Ammon's horn (tissue), 1 donor: ENCODE results near the gene PCIF1.
"Not testable (repeated sequence)": the region's sequence is repeated elsewhere in the genome, so short reads cannot be mapped to it uniquely, and the experiment has no call there.

Experiments
- DNase-seq: peaks from one replicate; pipeline ENCODE4 v3.0.0-alpha.2; 2016; ENCODE audit warnings: low spot score

PCIF1 gene

DNA sequence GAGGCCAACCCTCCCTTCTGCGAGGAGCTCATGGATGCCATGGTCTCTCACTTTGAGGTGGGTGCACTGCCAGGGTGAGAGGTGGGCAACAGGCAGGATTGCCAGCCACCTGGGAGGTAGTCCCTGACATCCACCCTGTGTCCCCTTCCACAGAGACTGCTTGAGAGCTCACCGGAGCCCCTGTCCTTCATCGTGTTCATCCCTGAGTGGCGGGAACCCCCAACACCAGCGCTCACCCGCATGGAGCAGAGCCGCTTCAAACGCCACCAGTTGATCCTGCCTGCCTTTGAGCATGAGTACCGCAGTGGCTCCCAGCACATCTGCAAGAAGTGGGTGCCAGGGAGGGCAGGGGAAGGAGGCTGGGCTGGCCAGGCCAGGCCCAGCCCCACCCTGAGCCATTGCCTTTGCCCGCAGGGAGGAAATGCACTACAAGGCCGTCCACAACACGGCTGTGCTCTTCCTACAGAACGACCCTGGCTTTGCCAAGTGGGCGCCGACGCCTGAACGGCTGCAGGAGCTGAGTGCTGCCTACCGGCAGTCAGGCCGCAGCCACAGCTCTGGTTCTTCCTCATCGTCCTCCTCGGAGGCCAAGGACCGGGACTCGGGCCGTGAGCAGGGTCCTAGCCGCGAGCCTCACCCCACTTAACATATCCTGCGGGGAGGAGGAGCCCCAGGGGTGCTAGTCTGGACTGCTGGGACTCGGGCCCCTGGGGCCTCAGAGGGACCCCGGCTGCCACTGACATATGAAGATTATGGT, 12.8 kb downstream of the PCIF1 start:
- no peak for DNase-seq

DNA sequence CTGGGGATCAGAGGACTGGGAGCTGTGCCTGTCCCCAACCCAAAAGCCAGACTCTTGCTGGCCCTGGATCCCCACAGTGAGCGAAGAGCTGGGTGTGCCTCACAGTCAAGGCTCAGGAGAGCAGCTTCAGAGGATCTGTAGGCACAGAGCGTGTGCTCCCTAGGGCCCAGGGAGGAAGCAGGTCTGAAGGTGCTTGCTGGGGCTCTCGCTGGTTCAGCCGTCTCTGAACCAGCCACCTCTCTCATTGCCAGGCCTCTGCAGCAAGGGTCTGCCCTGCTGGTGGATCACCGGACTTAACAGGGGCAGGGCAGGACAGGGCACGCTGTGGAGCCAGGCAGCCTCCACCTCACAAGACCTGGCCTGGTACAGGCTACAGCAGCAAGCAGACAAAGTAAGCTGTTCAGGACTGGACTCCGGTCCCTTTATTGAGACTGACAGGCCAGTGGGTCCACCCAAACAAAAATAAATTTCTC, 13.8 kb downstream of the PCIF1 start:
- DNase-seq, result no peak

DNA sequence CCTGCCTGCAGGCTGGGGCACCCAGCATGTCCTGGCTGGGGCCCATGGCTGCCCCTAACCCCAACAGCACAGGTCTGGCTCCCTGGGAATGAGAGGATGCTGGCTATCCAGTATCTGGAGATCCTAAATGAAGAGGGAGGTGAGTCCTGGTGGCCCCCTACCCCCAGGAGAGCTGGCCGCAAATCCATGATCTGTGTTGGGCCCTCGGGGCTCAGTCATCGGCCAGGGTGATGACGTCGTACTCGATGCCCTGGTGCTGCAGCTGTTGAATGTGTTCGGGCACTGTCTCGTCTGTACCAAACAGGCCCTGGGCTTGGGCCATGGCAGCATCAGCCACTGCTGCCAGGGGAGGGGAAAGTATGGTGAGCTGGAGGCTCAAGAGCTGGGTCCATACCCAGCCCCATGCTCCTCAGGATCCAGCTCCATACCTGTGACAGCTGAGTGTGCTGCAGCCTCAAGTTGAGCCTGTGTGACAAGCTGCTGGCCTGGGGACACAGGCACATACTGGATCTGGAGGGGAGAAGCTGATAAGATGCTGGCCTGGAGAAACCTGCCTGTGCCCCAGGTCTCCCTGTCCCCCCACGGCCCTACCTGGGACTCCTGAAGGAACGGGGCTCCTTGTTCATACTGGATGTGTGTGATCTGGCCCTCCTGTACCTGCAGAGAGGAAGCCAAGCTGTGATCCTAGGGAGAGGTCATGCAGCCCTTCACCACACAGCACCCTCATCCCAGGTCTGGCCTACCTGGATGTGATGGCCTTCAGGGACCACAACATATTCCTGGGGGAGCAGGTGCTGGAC, 14.5 kb downstream of the PCIF1 start:
- DNase-seq, result no peak

DNA sequence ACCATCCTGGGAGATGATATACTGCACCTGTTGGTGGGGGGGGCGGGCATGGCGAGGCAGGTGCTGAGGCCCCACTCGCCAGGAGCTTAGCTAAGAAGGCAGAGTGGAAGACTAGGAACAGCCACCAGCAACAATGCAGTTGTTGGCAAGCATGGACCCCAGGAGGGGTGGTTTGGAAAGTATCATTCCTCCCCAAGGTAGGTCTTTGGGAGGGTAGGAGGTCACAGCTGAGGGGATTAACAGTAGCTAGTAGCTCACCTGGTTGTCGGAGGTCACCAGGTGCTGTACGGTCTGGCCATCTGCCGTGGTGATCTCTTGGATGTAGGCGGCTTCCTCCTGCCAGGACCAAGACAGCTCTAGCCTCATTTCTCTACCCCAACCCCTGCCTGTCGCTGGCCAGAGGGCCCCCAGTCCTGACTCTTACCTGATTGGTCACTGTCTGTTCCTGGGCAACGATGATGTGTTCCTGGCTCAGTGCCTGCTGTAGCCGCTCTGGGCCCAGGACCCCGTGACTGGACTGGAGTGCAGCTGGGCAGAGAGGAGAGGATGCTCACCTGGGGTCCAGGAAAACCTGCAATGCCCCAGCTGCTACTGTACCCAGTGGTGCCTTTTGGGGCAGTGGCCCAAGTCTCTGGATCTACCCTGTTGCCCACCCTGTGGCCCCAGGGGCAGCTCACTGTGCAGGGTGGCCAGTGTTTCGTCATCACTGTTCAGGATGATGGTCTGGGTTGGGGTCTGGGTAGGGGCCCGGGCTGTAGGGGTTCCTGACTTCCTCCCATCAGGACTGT, 15.3 kb downstream of the PCIF1 start:
- no peak for DNase-seq

DNA sequence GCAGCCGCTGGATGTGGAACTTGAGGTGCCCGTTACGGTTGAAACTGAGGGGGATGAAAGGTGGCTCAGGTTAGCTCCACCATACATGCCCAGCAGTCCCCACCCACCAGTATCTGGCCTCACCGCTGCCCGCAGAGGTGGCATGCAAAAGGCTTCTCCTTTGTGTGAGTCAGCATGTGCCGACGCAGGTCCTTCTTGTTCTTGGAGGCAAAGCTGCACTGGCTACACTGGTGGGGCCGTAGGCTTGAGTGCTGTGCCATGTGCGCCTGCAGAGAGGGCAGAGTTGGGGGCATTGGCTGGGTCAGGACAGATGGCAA, 15.8 kb downstream of the PCIF1 start:
- no peak for DNase-seq

DNA sequence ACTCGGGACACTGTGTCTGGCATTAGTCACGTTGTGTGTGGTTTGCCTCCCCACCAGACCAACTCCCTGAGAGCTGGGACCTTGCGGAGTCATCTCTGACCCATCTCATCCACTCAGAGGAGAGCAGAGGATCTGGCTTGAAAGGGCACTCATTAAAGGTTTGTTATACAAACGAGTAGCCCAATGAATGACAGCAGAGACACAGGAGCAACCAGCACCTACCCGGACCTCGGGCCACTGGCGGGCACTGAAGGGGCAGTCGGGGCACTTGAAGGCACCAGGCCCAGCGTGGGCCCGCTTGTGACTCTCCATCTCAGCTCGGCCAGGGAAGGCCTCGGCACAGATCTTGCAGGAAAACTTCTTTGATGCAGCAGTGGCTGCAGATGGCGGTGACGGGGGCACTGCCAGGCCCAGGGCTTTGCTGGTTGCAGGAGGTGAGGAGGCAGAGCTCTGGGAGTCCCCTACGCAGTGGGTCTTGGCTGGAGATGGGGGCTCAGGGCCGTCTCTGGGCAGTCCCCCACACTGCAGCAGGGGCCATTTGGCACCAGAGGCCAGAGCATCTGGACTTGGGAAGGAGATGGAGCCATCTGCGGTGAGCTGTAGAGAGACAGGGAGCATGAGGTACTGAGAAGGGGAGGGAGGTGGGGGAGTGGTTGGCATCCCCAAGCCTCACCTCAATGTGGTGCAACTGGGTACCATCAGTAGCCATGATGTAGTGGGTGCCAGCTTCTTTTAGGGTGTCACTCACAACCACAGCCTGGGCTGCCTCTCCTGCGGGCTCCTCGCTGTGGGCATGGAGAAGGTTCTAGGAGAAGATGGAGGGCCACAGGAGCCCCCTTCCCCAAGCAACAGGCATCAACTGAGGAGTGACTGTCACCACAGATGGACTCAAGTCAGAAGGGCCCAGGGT, 17.7 kb downstream of the PCIF1 start:
- no peak for DNase-seq

DNA sequence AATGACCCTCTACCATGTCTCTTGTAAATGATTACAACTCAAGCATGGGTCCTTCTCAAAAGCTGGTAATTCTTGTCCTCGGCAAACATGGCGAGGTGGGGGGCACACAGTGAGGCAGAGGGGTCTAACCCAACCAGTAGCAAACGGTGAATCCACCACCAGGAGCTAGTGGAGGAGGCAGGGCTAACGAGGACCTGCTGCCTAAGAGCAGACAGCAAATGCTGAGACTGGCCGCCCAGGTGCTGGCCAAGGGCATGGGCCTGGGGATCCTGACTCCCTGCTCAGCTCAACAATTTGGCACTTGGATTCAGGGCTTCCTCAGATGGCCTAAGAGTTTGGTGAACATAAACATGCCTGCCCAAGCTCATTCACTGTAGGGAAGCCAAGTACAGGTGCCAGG, 18.4 kb downstream of the PCIF1 start:
- no peak for DNase-seq

DNA sequence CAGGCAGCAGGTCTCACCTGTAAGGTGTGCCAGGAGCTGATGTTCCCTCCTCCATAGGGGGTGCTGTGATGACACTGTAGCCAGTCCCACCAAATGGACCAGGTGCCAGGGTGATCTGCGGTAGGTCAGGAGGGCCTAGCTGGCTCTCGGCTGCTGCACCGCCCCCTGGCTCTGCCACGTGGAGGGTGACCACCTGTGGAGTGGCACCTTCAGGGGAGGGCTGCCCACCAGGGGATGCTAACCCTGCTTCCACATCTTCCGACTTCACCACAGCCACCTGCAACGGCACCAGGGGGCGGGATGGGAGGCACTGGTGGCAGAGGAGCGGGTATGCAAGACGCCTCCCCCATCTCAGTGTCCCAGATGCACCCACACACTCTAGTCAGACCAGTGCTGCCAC, 19.2 kb downstream of the PCIF1 start:
- DNase-seq, result no peak

DNA sequence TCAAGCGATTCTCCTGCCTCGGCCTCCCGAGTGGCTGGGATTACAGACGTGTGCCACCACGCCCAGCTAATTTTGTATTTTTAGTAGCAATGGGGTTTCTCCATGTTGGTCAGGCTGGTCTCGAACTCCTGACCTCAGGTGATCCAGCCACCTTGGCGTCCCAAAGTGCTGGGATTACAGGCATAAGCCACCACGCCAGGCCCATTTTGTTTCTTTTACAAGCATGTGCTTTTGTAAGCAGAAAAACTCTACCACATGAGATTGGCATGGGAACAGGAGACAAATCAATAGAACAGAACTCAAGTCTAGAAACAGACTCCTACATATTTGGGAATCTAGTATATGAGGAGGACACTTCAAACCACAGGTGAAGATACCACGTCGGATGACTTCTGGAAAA, 21.8 kb downstream of the PCIF1 start:
- DNase-seq, result not testable (repeated sequence)

DNA sequence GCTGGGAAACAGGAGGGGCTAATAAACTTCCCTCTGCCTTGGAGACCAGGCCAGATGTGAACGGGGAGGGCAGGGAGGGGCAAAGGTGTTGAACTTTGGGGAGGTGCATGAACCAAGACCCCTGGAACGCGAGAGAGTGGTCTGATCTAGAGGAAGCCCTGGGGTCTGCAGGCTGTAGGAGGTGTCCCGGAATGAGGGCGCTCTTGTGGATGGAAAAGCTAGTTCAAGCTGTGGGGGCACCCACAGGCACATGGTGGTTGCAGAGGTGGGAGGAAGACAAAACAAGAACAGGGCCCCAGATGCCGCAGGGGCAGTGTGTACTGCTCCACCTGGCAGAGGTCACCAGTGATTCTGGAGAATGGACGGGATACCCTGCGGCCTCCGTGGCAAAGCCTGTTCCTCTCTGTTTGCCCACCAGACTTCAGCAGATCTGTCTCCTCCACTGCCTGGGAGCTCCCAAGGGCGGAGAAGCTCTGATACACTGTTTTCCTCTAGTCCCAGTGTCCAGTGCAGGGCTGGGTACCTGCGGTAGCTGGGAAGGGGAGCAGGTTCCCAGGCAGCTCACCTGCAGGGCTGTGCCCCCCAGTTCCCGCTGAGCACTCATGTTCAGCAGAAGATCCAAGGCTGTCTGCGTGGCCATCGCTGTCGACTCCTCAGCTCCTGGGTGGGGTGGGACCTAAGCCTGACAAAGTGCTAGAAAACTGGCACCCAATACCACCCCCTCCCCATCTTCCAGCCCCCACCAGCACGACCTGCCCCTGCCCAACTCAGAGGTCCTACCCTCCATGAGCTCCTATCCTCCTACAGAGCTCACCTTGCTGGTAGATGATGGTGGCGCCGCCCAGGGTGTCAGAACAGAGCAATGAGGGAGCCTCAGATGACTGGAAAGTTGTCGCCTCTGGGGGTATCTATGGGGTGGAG, 22.8 kb downstream of the PCIF1 start:
- DNase-seq, result no peak

DNA sequence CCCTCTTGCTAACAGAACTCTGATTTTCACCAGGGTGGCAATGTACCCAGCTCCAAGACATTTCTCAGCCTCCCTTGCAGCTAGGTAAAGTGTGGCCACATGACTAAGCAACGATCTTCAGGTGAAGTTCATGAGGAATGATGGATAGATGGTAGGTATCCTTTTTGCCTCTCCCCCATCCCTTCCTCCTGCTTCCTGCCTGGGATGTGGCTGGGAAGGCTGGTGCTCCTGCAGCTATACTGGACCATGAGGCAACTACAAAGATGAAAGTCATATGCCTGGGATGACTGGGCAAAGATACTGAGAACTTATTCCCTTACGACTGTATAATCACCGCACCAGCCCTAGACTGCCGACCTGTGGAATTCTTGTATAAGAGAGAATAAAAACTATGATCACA, 24.1 kb downstream of the PCIF1 start:
- no peak for DNase-seq

DNA sequence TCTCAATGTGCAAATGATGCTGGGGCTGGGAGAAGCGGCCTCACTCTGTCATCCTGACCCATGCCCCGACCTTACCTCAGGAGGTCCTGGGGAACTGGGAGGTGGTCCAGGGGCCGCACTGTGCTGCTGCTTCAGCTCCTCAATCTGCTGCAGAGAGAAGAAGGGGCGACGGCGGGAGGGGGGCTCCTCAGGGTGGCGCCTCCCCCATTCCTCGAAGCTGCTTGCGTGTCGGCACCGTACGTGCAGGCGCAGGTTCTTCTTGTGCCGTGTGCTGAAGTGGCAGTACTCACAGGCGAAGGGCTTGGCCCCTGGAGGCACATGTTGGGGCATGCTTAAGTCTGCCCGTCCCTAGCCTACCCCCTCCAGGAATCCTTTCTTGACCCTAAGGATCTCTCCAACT, 24.6 kb downstream of the PCIF1 start:
- DNase-seq, result no peak

DNA sequence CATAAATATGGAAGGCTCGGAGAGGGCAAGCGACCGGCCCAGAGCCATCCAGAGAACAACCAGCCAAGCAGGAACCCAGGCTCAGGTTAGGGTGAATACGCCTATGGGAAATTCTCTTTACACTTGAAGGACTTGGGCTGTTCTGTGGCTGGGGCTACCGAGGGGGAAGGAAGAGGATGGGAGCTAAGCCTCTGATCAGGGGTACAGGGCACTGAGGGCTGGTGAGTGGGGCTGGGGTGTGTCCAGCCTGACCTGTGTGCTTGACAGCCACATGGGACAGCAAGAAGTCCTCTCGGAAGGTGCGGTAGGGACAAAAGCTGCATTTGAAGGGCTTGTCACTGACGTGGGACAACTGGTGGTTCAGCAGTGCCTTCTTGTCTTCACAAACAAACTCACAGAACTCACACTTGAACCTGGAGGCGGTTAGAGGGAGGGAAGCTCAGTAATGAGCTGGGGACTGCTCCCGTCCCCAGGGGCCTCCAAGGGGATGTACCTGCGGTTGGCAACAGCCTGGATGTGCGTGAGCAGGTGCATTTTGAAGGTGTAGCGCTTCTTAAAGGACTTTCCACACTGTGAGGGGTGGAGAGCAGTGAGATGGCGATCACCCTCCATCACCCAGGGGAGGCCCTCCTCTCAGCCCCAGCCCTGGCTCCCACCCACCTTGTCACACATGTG, 25.6 kb downstream of the PCIF1 start:
- DNase-seq, result no peak

DNA sequence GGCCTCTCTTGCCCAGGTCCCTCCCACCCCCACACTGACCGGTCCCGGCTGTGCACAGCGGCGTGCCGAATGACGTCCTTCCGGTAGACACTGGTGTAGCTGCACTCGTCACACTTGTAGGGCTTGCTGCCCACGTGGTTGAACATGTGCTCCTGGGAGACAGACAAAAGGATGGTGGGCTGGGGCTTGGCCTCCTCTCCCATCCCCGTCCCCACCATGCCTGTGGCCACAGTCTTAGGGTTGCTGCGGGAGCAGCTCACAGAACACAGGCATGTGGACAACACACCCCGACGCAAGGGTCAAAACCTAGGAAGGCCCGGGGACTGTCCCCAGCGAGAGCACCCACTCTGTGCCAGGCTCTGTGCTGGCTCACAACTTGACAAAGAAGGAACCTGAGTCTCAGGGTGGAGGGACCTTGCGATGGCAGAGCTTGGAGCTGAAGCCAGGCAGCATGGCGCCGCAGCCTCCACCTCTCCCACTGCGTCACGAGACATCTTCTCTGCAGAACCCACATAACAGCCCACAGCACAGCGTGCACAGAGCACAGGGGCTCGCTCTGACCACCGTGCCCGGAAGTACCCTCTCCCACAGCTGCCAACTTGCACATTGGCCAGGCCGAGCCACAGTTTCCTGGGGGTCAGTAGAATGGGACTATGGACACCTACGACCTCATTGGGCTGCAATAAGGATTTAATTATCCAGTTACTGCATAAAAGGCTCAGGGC, 27.7 kb downstream of the PCIF1 start:
- DNase-seq, result no peak

DNA sequence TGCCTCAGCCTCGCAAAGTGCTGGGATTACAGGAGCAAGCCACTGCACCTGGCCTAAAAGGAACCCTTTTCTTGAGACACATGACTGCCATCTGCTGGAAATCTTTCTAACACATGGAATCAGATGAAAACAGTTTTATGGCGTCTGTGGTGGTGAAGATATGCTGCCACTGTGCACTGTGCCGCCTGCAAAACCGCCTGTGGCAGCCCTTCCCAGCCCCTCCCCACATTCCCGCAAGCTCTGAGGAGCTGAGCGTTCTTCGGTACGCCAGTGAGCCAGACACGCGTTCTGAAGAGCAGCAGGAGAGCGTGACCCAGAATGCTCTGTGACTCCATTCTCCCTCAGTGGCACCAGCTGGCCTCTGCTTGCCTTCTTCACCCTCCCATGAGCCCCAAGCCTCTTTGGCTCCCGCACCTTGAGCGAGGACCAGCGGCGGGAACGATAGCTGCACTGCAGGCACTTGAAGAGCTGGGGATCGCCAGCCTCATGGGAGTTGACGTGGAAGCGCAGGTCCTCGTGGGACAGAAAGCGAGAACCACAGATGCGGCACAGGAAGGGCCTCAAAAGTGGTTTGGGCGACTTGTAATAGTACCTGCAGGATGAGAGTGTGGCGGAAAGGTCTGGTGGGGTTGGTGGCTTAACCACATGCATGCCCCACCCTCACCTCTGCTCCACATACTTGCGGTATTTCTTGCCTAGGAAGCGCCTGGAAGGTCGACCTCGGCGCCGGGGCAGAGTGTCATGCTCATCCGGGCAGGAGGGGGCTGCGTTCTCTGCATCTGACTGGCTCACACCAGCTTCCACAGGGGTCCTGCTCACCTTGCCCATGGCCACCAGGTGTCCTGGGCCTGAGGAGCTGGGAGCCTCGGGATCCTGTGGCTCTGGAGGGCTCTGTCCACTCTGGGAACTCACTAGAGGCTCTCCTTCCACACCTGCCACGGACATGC, 28.8 kb downstream of the PCIF1 start:
- DNase-seq, result peak; percentile 62

DNA sequence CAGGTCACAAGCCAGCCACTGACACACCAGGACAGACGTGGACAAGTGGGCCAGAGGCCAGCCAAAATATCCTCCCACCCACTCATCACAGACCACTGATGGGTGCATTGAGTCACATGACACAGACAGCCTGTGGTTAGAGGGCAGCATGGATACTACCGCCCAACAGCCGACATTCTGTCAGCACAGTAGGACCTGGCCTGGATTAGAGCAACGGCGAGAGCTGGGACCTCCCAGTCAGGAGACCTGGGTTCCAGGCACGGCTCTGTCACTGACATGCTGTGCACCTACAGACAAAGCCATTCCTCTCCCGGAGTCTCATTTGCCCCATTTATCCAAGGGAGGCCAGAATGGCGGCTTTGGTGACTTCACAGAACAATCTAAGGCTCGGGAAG, 29.5 kb downstream of the PCIF1 start:
- DNase-seq, result no peak

DNA sequence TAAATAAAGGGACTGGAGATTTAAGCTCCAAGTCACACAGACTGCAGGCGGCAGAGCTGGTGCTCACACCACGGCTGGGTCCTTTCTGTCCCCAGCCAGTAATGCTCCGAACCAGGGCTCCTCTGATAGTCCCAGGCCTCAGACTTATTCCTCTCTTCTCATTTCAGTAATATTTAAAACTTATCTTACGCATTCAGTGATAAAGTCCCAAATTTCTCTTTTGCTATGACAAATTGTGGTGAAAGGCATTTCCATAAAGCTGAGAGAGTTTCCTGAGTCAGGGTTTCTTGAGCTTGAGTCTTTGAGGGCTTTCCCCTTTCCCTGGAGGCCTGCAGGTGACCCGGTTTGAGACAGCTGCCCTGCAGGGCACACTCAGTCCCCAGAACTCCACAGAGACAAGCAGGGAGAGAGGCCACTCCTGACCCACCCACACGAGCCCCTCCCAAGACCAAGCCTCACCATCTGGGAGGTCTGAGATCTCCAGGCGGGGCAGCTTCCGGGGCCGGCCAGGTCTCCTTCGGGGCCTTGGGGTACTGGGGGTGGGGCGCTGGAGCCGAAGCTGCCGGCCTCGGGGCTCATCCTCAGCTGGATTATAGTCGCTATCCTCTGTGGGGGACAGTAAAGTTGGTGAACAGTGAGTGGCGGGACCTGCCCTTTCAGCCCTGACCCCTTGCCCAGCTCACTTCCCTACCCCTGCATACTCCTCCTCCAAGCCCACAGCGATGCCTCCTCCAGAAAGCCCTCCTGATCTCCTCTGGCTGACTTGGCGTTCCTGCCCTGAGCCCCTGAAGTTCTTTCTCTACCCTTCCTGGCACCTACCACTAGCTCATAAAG, 30.9 kb downstream of the PCIF1 start:
- DNase-seq, result no peak
